PC-9 (cell line): ENCODE data around the gene OBI1. TPM values are rescaled to one million over a fixed set of nuclear protein-coding genes. Genes with fewer than 3 reads are reported as not detected.

ENCODE experiments used
- Bru-seq: library from RNA; stranded (reverse); fragments of 400-500 nt; gene quantifications from one replicate; lab custom pipeline; 2021; lab: Mats Ljungman, UMichigan
- BruChase-seq, 2 experiments: library from RNA; stranded (reverse); fragments of 400-500 nt; gene quantifications; one replicate each; lab custom pipeline; 2021; lab: Mats Ljungman, UMichigan
- BruUV-seq: library from RNA; stranded (reverse); fragments of 400-500 nt; replicated peaks from 2 replicates; lab custom pipeline; 2021; lab: Mats Ljungman, UMichigan
- CTCF ChIA-PET: fragments of 300-600 bp; sonication (Branson Sonifier 250); formaldehyde crosslinking; loops from one replicate; lab custom pipeline; 2022; ENCODE audit warnings: antibody characterized with exemption; lab: Charles Lee
- POLR2A ChIA-PET: fragments of 300-600 bp; sonication (Branson Sonifier 250); formaldehyde crosslinking; loops from one replicate; lab custom pipeline; 2022; ENCODE audit warnings: antibody characterized with exemption; ENCODE audit not compliant: unreplicated experiment; lab: Charles Lee
- DNase-seq, 2 experiments: peaks; one replicate each; pipeline versions ENCODE4 v3.0.0 to v3.0.0-alpha.2; 2015 to 2022; ENCODE audit warnings: mixed read lengths in 1 of 2
- H2AFZ ChIP-seq: fragments of 200-600 bp; sonication (generic); 2 replicates; pipeline ENCODE4 v1.8.1; 2017; ENCODE audit warnings: antibody characterized with exemption
- H3F3A ChIP-seq: fragments of 200-600 bp; sonication (generic); 2 replicates; pipeline ENCODE4 v1.8.1; 2017; ENCODE audit warnings: antibody characterized with exemption, mild to moderate bottlenecking, low read depth; ENCODE audit not compliant: insufficient read depth
- H3K27ac ChIP-seq: fragments of 200-600 bp; sonication (generic); 2 replicates; pipeline ENCODE4 v1.6.1; 2016; ENCODE audit warnings: mixed run types
- H3K27me3 ChIP-seq: fragments of 200-600 bp; sonication (generic); 2 replicates; pipeline ENCODE4 v1.6.1; 2016; ENCODE audit warnings: low read depth, mixed run types; ENCODE audit not compliant: insufficient read depth
- H3K36me3 ChIP-seq: fragments of 200-600 bp; sonication (generic); 2 replicates; pipeline ENCODE4 v1.6.1; 2016; ENCODE audit warnings: low read depth, mixed run types
- H3K4me1 ChIP-seq: fragments of 200-600 bp; sonication (generic); replicated peaks from 2 replicates; pipeline ENCODE4 v1.6.1; 2016; ENCODE audit warnings: mixed run types; ENCODE audit not compliant: insufficient read depth
- H3K4me2 ChIP-seq: fragments of 200-600 bp; sonication (generic); 2 replicates; pipeline ENCODE4 v1.6.1; 2017; ENCODE audit warnings: mixed run types
- H3K4me3 ChIP-seq: fragments of 200-600 bp; sonication (generic); 2 replicates; pipeline ENCODE4 v1.6.1; 2016; ENCODE audit warnings: mixed run types
- H3K79me2 ChIP-seq: fragments of 200-600 bp; sonication (generic); 2 replicates; pipeline ENCODE4 v1.6.1; 2017; ENCODE audit warnings: low read depth, mixed run types
- H3K9me2 ChIP-seq: fragments of 200-600 bp; sonication (generic); 2 replicates; pipeline ENCODE4 v1.8.1; 2017; ENCODE audit warnings: mild to moderate bottlenecking; ENCODE audit not compliant: insufficient read depth
- H3K9me3 ChIP-seq: fragments of 200-600 bp; sonication (generic); 2 replicates; pipeline ENCODE4 v1.8.1; 2016; ENCODE audit warnings: low read depth; ENCODE audit not compliant: insufficient read depth
- H4K20me1 ChIP-seq: fragments of 200-600 bp; sonication (generic); 2 replicates; pipeline ENCODE4 v1.8.1; 2017; ENCODE audit not compliant: insufficient read depth
- EZH2 ChIP-seq: fragments of 200-600 bp; sonication (generic); IDR thresholded peaks from 2 replicates; pipeline ENCODE4 v1.8.0; 2017; ENCODE audit warnings: antibody characterized with exemption, low read depth
- intact Hi-C: fragments of 100-400 bp; cut with micrococcal nuclease; formaldehyde crosslinking; loops from one replicate; pipeline ENCODE4 v1.10.0; 2022; ENCODE audit not compliant: unreplicated experiment
- long read RNA-seq: library from polyadenylated mRNA; stranded (forward); transcript quantifications from one replicate; pipeline ENCODE4 v2.0.0, GENCODE V29; 2022
- total RNA-seq: library from RNA; stranded (reverse); gene quantifications from 2 replicates; pipeline ENCODE4 v1.2.3, GENCODE V29; 2021
- TF ChIP-seq, protein P1 (sequence below): fragments of 200-600 bp; sonication (generic); conservative IDR thresholded peaks from 2 replicates; pipeline ENCODE4 v1.6.1; 2017; ENCODE audit warnings: mixed run types, antibody characterized with exemption, mild to moderate bottlenecking, moderate library complexity

Gene OBI1
- total RNA-seq: 9.4 and 11.9 TPM in 2 replicates
- percentile 88 among the genes with signal in this experiment for Bru-seq, nascent RNA
- percentile 81 among the genes with signal in this experiment for BruChase-seq, experiment 1, labeled RNA remaining after a 2-hour chase
- percentile 72 among the genes with signal in this experiment for BruChase-seq, experiment 2, labeled RNA remaining after a 6-hour chase
- long read RNA-seq, transcript RNF219-201 (6 exons, 3,529 nt): major isoform, 32 of 42 reads
- long read RNA-seq, partial matches to known transcripts: 1 of 42 reads
- long read RNA-seq, other reads (novel, unspliced or antisense): 9 of 42 reads

GRCh38 chr13:78658630-78659449 lies at the start of gene OBI1:
Gene OBI1, minus strand, starts transcription at chr13:78659155. Its CDS starts 35 bp downstream, at chr13:78659120.
- intact Hi-C loops: no loop called here
- peak; percentile 75 to 86 for DNase-seq
- Histone ChIP-seq H3K36me3 (peaks cover 5% of the 10 kb centered on the region; the same call in 1 of the 2 replicates), H3K4me1 (peaks cover 9% of the 10 kb centered on the region), H3K4me2 (peak within 1 kb of the TSS; percentile 95), H3K4me3 (peak within 1 kb of the TSS; percentile 80), H3K9me2 (no peaks in the 10 kb centered on the region), H4K20me1 (peaks cover 12% of the 10 kb centered on the region; the same call in 1 of the 2 replicates), H3K79me2 (peaks cover 49% of the 10 kb centered on the region), H3K27ac (peak within 1 kb of the TSS; percentile 76), H2AFZ (peak within 1 kb of the TSS; percentile 92), H3K9me3 (no peaks in the 10 kb centered on the region), H3K27me3 (no peaks in the 10 kb centered on the region), H3F3A (peaks cover 14% of the 10 kb centered on the region)
- CTCF ChIA-PET: no interaction called here
- BruUV-seq: no TSS peak
- POLR2A ChIA-PET: no interaction called here
- TF ChIP-seq, protein P1, sequence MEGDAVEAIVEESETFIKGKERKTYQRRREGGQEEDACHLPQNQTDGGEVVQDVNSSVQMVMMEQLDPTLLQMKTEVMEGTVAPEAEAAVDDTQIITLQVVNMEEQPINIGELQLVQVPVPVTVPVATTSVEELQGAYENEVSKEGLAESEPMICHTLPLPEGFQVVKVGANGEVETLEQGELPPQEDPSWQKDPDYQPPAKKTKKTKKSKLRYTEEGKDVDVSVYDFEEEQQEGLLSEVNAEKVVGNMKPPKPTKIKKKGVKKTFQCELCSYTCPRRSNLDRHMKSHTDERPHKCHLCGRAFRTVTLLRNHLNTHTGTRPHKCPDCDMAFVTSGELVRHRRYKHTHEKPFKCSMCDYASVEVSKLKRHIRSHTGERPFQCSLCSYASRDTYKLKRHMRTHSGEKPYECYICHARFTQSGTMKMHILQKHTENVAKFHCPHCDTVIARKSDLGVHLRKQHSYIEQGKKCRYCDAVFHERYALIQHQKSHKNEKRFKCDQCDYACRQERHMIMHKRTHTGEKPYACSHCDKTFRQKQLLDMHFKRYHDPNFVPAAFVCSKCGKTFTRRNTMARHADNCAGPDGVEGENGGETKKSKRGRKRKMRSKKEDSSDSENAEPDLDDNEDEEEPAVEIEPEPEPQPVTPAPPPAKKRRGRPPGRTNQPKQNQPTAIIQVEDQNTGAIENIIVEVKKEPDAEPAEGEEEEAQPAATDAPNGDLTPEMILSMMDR: no peak
- no peak for TF ChIP-seq EZH2

- H3K4me1 ChIP-seq: 0 out of 2 replicates have a peak, but pooled peaks cover 4% of the 10 kb centered on the region
- no TSS peak for BruUV-seq
- no peaks in the 10 kb centered on the region for H3K9me2 ChIP-seq
- ChIA-PET CTCF (no interaction called here), POLR2A (no interaction called here)
- H3K4me3 ChIP-seq: no peak overlapping the region
- DNase-seq: no peak
- H3K9me3 ChIP-seq: no peaks in the 10 kb centered on the region; the same call in 1 of the 2 replicates
- H3K4me2 ChIP-seq: no peak overlapping the region
- intact Hi-C loops: no loop called here
- H4K20me1 ChIP-seq: no peaks in the 10 kb centered on the region
- no peaks in the 10 kb centered on the region for H3K27me3 ChIP-seq
- no peak overlapping the region for H3K27ac ChIP-seq
- no peak overlapping the region for H2AFZ ChIP-seq
- H3K79me2 ChIP-seq: no peaks in the 10 kb centered on the region
- no peaks in the 10 kb centered on the region for H3K36me3 ChIP-seq
- no peaks in the 10 kb centered on the region for H3F3A ChIP-seq
- TF ChIP-seq EZH2: no peak
- TF ChIP-seq, protein P1: no peak
These were observed 42.4 kb upstream of the OBI1 start for GRCh38 chr13:78701383-78701782.

DNA sequence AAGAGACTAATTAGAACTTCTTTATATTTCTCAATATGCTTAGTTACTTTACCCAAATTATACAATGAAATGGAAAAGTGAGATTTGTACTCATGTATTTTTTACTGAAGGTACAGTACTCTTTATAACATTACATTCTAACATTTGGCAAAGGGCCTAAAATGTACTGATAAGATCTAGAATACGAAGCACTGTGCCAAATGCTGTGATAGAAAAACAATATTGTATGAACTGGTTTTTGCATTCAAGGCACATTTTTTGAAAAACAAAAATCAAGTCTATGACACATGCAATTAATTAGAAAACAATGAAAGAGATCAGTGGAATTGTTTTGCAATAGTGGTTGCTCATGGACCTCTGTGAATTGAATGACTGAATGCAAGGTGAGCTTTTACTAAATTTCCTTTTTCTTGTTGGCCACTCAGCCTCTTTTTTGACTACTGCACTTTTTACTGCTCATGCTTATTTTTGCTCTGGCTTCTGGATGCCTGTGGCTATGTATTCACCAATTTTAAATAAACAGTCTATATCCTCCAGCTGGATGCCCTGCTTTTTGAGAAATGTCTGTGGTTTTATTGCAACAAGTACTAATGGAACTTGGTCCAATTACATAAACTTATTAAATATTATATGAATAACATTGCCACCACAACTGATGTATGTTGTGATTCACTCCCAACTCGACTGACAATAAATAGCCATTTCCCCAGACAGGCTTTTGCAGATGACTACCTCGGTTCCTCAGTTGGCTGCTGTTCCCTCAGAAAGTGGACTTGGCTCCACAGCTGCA lies 41.4 kb upstream of the OBI1 start:
- no TSS peak for BruUV-seq
- intact Hi-C loops: no loop called here
- Histone ChIP-seq H3K4me1 (0 out of 2 replicates have a peak, but pooled peaks cover 4% of the 10 kb centered on the region), H3K9me3 (no peaks in the 10 kb centered on the region; the same call in 1 of the 2 replicates), H3K27ac (no peak overlapping the region), H3K9me2 (no peaks in the 10 kb centered on the region), H3K79me2 (no peaks in the 10 kb centered on the region), H3F3A (no peaks in the 10 kb centered on the region), H3K27me3 (no peaks in the 10 kb centered on the region), H2AFZ (no peak overlapping the region), H3K4me2 (no peak overlapping the region), H3K36me3 (no peaks in the 10 kb centered on the region), H3K4me3 (no peak overlapping the region), H4K20me1 (no peaks in the 10 kb centered on the region)
- ChIA-PET CTCF (no interaction called here), POLR2A (no interaction called here)
- DNase-seq: no peak
- no peak for TF ChIP-seq EZH2
- TF ChIP-seq, protein P1: no peak
